GDM1 (cell line): ENCODE results near the gene TRMT11.
"Not testable (repeated sequence)": the region's sequence is repeated elsewhere in the genome, so short reads cannot be mapped to it uniquely, and the experiment has no call there.

ENCODE experiments used
- DNase-seq: peaks from one replicate; lab custom pipeline; 2025; lab: John Stamatoyannopoulos, UW

TRMT11 gene

GRCh38 chr6:126047648-126048047 is 61.3 kb downstream of the TRMT11 start:
- no peak for DNase-seq

- no peak for DNase-seq
These were observed 62.3 kb downstream of the TRMT11 start for GRCh38 chr6:126048635-126049034.

- DNase-seq = no peak
These were observed 64.5 kb downstream of the TRMT11 start for GRCh38 chr6:126050795-126051194.

GRCh38 chr6:126051791-126052190 is 65.5 kb downstream of the TRMT11 start:
- DNase-seq = no peak

- no peak for DNase-seq
These were observed 66.1 kb downstream of the TRMT11 start for GRCh38 chr6:126052485-126052884.

- no peak for DNase-seq
These were observed 67.9 kb downstream of the TRMT11 start for GRCh38 chr6:126054258-126054702.

GRCh38 chr6:126054802-126055201 is 68.5 kb downstream of the TRMT11 start:
- DNase-seq = no peak

GRCh38 chr6:126055449-126055848 is 69.1 kb downstream of the TRMT11 start:
- no peak for DNase-seq

- DNase-seq = no peak
These were observed 70.1 kb downstream of the TRMT11 start for GRCh38 chr6:126056355-126057004.

GRCh38 chr6:126058085-126058484 is 71.7 kb downstream of the TRMT11 start:
- DNase-seq = not testable (repeated sequence)

GRCh38 chr6:126060400-126060799 is 74.1 kb downstream of the TRMT11 start:
- DNase-seq = no peak

GRCh38 chr6:126063512-126064146 is 77.3 kb downstream of the TRMT11 start:
- DNase-seq = no peak

GRCh38 chr6:126064257-126064747 is 78.0 kb downstream of the TRMT11 start:
- no peak for DNase-seq

- DNase-seq = no peak
These were observed 78.5 kb downstream of the TRMT11 start for GRCh38 chr6:126064748-126065401.

- no peak for DNase-seq
These were observed 80.0 kb downstream of the TRMT11 start for GRCh38 chr6:126066053-126067048.

GRCh38 chr6:126067073-126067472 is 80.7 kb downstream of the TRMT11 start:
- no peak for DNase-seq

- DNase-seq = no peak
These were observed 83.1 kb downstream of the TRMT11 start for GRCh38 chr6:126069449-126069848.

GRCh38 chr6:126071000-126071647 is 84.8 kb downstream of the TRMT11 start:
- no peak for DNase-seq

GRCh38 chr6:126072172-126072571 is 85.8 kb downstream of the TRMT11 start:
- no peak for DNase-seq

GRCh38 chr6:126072834-126073233 is 86.5 kb downstream of the TRMT11 start:
- DNase-seq = no peak

GRCh38 chr6:126075335-126076071 is 89.2 kb downstream of the TRMT11 start:
- no peak for DNase-seq
